ENCODE results near the gene CHML.

DNA sequence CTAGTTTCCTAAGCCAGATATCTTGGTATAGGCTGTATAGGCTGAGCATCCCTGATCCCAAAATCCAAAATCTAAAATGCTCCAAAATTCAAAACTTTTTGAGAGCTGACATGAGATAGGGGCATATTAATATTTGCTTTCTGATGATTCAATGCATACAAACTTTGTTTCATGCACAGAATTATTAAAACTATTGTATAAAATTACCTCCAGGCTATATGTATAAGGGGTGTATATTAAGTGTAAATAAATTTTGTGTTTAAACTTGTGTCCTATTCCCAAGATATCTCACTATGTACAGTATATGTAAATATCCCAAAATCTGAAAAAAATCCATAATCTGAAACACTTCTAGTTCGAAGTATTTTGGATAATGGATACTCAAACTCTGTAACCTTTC lies 14.5 kb upstream of the CHML start:
- TF ChIP-seq, protein P1, sequence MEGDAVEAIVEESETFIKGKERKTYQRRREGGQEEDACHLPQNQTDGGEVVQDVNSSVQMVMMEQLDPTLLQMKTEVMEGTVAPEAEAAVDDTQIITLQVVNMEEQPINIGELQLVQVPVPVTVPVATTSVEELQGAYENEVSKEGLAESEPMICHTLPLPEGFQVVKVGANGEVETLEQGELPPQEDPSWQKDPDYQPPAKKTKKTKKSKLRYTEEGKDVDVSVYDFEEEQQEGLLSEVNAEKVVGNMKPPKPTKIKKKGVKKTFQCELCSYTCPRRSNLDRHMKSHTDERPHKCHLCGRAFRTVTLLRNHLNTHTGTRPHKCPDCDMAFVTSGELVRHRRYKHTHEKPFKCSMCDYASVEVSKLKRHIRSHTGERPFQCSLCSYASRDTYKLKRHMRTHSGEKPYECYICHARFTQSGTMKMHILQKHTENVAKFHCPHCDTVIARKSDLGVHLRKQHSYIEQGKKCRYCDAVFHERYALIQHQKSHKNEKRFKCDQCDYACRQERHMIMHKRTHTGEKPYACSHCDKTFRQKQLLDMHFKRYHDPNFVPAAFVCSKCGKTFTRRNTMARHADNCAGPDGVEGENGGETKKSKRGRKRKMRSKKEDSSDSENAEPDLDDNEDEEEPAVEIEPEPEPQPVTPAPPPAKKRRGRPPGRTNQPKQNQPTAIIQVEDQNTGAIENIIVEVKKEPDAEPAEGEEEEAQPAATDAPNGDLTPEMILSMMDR (IDR thresholded peaks at IDR 0.05), result no peak
- TF ChIP-seq EP300 (IDR thresholded peaks at IDR 0.05), result no peak

Measured in tibial nerve (tissue), 4 donors.